GM12878 (cell line): ENCODE results near the gene AIF1. TPM values are rescaled to one million over a fixed set of nuclear protein-coding genes. Genes with fewer than 3 reads are reported as not detected.
A peak's percentile ranks its signal among the peaks of the same experiment; 100 is the strongest.

ENCODE experiments used
- ATAC-seq: fragments of 200-7000 bp; cut with Tn5 transposase; 3 replicates; pipeline ENCODE4 v1.9.1; 2020; ENCODE audit warnings: mild to moderate bottlenecking, moderate library complexity
- BruUV-seq: library from RNA; stranded (reverse); fragments of 400-500 nt; replicated peaks from 2 replicates; lab custom pipeline; 2021; lab: Mats Ljungman, UMichigan
- CTCF ChIA-PET: fragments of 300-600 bp; sonication (Branson Sonifier 250); formaldehyde crosslinking; extraction: SDS; loops from one replicate; lab custom pipeline; 2021; ENCODE audit warnings: inconsistent platforms; lab: Yijun Ruan, JAX
- POLR2A ChIA-PET: fragments of 350-600 bp; formaldehyde crosslinking; extraction: SDS; loops from one replicate; lab custom pipeline; 2021; ENCODE audit warnings: inconsistent platforms; lab: Charles Lee
- RAD21 ChIA-PET: fragments of 300-600 bp; sonication (Branson Sonifier 250); formaldehyde crosslinking; loops from one replicate; lab custom pipeline; 2023; ENCODE audit warnings: antibody characterized with exemption; ENCODE audit not compliant: unreplicated experiment; lab: Charles Lee
- SMC1A ChIA-PET: fragments of 300-600 bp; sonication (Branson Sonifier 250); formaldehyde crosslinking; loops from one replicate; lab custom pipeline; 2023; ENCODE audit not compliant: unreplicated experiment, uncharacterized antibody; lab: Charles Lee
- DNase-seq: peaks from one replicate; pipeline ENCODE4 v3.0.0-alpha.2; 2011; ENCODE audit warnings: low read depth, low spot score
- FAIRE-seq: peaks from 3 replicates; lab custom pipeline; 2011; peaks lifted over from hg19 to GRCh38; lab: Jason Lieb, UNC
- H2AFZ ChIP-seq: 2 replicates; pipeline ENCODE4 v1.6.0; 2011; ENCODE audit warnings: low read depth, low read length, control low read depth; ENCODE audit not compliant: control insufficient read depth
- H3K27ac ChIP-seq: 2 replicates; pipeline ENCODE4 v1.5.1; 2011; ENCODE audit warnings: control low read depth; ENCODE audit not compliant: control insufficient read depth, insufficient read depth
- H3K27me3 ChIP-seq, 2 experiments: replicated peaks in 1 of 2; 2 replicates each; pipeline versions ENCODE4 v1.6.0 to v1.6.1; 2011; ENCODE audit warnings: low read length in 1 of 2; ENCODE audit not compliant: control insufficient read depth in 2 of 2, insufficient read depth in 2 of 2
- H3K36me3 ChIP-seq, 2 experiments: 2 replicates each; pipeline ENCODE4 v1.5.1; 2011; ENCODE audit warnings: low read length in 1 of 2; ENCODE audit not compliant: control insufficient read depth in 2 of 2, insufficient read depth in 2 of 2
- H3K4me1 ChIP-seq: 2 replicates; pipeline ENCODE4 v1.6.1; 2011; ENCODE audit warnings: mild to moderate bottlenecking, low read length, moderate library complexity, mixed read lengths; ENCODE audit not compliant: control insufficient read depth, insufficient read depth
- H3K4me2 ChIP-seq: 2 replicates; pipeline ENCODE4 v1.6.0; 2011; ENCODE audit warnings: control low read depth; ENCODE audit not compliant: control insufficient read depth, insufficient read depth
- H3K4me3 ChIP-seq: fragments of 200-600 bp; sonication (generic); 2 replicates; pipeline ENCODE4 v1.5.1; 2016
- H3K79me2 ChIP-seq: 2 replicates; pipeline ENCODE4 v1.6.0; 2011; ENCODE audit warnings: low read length; ENCODE audit not compliant: control insufficient read depth, insufficient read depth
- H3K9ac ChIP-seq: 2 replicates; pipeline ENCODE4 v1.8.0; 2011; ENCODE audit warnings: low read length, control low read depth, mixed read lengths; ENCODE audit not compliant: control insufficient read depth, insufficient read depth
- H3K9me3 ChIP-seq: replicated peaks from 3 replicates; pipeline ENCODE4 v1.5.1; 2011; ENCODE audit warnings: mild to moderate bottlenecking, low read length; ENCODE audit not compliant: control insufficient read depth, insufficient read depth
- H4K20me1 ChIP-seq: 2 replicates; pipeline ENCODE4 v1.6.0; 2011; ENCODE audit not compliant: control insufficient read depth, insufficient read depth
- CEBPZ ChIP-seq: fragments of 150-350 bp; IDR thresholded peaks from 2 replicates; pipeline ENCODE4 v1.6.1; 2016; ENCODE audit warnings: low read depth, low read length
- POU2F2 ChIP-seq: IDR thresholded peaks from 3 replicates; pipeline ENCODE4 v1.6.1; 2011; ENCODE audit warnings: low read depth, mild to moderate bottlenecking, low read length, borderline replicate concordance
- SUPT20H ChIP-seq: IDR thresholded peaks from 2 replicates; pipeline ENCODE4 v1.6.1; 2011; ENCODE audit warnings: low read depth, mild to moderate bottlenecking, low read length, moderate library complexity, borderline replicate concordance; ENCODE audit not compliant: control insufficient read depth
- WGBS: methylation state at CpG from one replicate; pipeline ENCODE4 v1.1.6; 2016; ENCODE audit warnings: low lambda C conversion rate; ENCODE audit not compliant: insufficient replicate concordance, insufficient coverage; ENCODE audit errors: missing lambda C conversion rate; 5-methylcytosine and 5-hydroxymethylcytosine counted together
- in situ Hi-C: fragments of 300-500 bp; cut with MboI; formaldehyde crosslinking; loops from 9 replicates; pipeline ENCODE4 v1.14.3; 2018; ENCODE audit warnings: mixed read lengths
- intact Hi-C: fragments of 100-400 bp; cut with micrococcal nuclease; formaldehyde crosslinking; loops from one replicate; pipeline ENCODE4 v1.14.2; 2022; ENCODE audit not compliant: unreplicated experiment
- polyA plus RNA-seq, 11 experiments: library from polyadenylated mRNA; depleted of rRNA in 4 of 11; unstranded in 6 of 11; stranded (reverse) in 5 of 11; fragments of >200 nt; fragmentation: Nextera tagmentation in 4 of 11; fragmentation: Illumina TruSeq in 1 of 11; extraction: Ambion mirVana in 4 of 11; extraction: Trizol in 1 of 11; gene quantifications; 1 replicate in 1 of 11; 2 replicates in 10 of 11; pipeline versions ENCODE4 v1.2.1 to v1.2.3, GENCODE V29; 2011 to 2016; ENCODE audit warnings: inconsistent platforms in 2 of 11, missing spikeins in 2 of 11, low read depth in 1 of 11
- total RNA-seq, 4 experiments: library from RNA; depleted of rRNA in 3 of 4; stranded (reverse); fragments of >200 nt in 3 of 4; fragmentation: Illumina TruSeq in 1 of 4; extraction: Trizol in 1 of 4; gene quantifications; 2 replicates each; pipeline versions ENCODE4 v1.2.1 to v1.2.3, GENCODE V29; 2013 to 2021
- TF ChIP-seq, protein P1 (sequence below): IDR thresholded peaks from 2 replicates; pipeline ENCODE4 v1.6.1; 2011; ENCODE audit warnings: borderline replicate concordance, low read depth, mild to moderate bottlenecking, moderate library complexity, low read length; ENCODE audit not compliant: insufficient read depth, poor library complexity, severe bottlenecking

Gene AIF1
- total and polyA plus RNA-seq, 10 of the 15 experiments (the other 5 are each of a cell fraction or from before 2014, with no cell fraction given) = 1.9 to 256 (median 134) TPM

DNA sequence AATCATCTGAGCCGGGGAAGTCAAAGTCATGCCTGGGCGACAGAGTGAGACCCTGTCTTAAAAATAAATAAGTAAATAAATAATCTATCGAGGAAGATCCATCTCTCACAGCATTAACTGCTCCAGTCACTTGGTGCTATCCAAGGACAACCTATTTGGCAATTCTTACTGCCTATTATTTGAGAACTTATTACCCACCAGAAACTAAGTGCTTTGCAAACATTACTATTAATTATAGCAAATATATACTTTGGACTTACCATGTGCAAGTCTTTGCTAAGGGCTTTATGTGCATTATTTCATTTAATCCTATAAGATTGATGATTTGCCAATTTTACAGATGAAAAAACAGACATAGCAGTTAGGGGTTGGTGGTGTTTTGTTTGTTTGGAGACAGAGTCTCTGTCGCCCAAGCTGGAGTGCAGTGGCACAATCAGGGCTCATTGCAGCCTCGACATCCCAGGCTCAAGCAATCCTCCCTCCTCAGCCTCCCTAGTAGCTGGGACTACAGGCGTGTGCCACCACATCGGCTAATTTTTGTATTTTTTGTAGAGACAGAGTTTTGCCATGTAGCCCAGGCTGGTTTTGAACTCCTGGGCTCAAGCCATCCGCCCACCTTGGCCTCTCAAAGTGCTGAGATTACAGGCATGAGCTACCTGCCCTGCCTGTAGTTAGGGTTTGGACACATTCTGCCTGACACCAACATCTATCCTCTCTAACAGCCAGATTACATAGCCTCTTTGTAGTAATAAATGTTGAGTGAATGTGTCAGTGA lies 39.7 kb downstream of the AIF1 start:
- H3K27me3 ChIP-seq = no peaks in the 10 kb centered on the region
- no peaks in the 10 kb centered on the region for H3K9me3 ChIP-seq
- SMC1A ChIA-PET = interaction anchor here (0.5 to 5.0 kb wide), 5 partner anchors 9 to 184 kb away, joined by 3 to 31 read pairs (median 4); partner anchors contain the start of gene GPANK1
- H3K4me3 ChIP-seq = no peak overlapping the region
- no TSS peak for BruUV-seq
- H4K20me1 ChIP-seq = no peaks in the 10 kb centered on the region
- H3K4me1 ChIP-seq = peaks cover 20% of the 10 kb centered on the region
- DNase-seq = no peak
- TF ChIP-seq POU2F2 (no peak), SUPT20H (no peak), CEBPZ (no peak)
- TF ChIP-seq, protein P1, sequence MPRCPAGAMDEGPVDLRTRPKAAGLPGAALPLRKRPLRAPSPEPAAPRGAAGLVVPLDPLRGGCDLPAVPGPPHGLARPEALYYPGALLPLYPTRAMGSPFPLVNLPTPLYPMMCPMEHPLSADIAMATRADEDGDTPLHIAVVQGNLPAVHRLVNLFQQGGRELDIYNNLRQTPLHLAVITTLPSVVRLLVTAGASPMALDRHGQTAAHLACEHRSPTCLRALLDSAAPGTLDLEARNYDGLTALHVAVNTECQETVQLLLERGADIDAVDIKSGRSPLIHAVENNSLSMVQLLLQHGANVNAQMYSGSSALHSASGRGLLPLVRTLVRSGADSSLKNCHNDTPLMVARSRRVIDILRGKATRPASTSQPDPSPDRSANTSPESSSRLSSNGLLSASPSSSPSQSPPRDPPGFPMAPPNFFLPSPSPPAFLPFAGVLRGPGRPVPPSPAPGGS = peak; percentile 31
- in situ Hi-C loops (no loop called here), intact Hi-C loops (no loop called here)
- RAD21 ChIA-PET = interaction anchor here (1.2 kb wide), 1 partner anchor 57 kb away, joined by 4 read pairs; no protein-coding TSS in a partner anchor
- peaks cover 0 to 6% of the 10 kb centered on the region in 2 experiments; a peak in 3 of 4 replicates for H3K36me3 ChIP-seq
- no peak overlapping the region for H3K9ac ChIP-seq
- POLR2A ChIA-PET = interaction anchor here (0.5 to 6.3 kb wide), 9 partner anchors 8 to 319 kb away, joined by 3 to 107 read pairs (median 3); partner anchors contain the start of genes ABHD16A, C6orf47, CSNK2B and GPANK1
- 70% methylated on average over 8 of the region's 8 CpGs for WGBS
- H3K79me2 ChIP-seq = peaks cover 58% of the 10 kb centered on the region
- FAIRE-seq = no peak
- H3K27ac ChIP-seq = no peak overlapping the region
- no peak for ATAC-seq
- CTCF ChIA-PET = interaction anchor here (0.6 to 1.9 kb wide), 8 partner anchors 9 to 175 kb away, joined by 3 to 5 read pairs (median 4); partner anchors contain the start of genes ABHD16A and GPANK1
- no peak overlapping the region; the same call in 1 of the 2 replicates for H3K4me2 ChIP-seq
- H2AFZ ChIP-seq = no peak overlapping the region
